ENCODE measurements around the gene TCF15. TPM values are rescaled to one million over a fixed set of nuclear protein-coding genes. Genes with fewer than 3 reads are reported as not detected.

The TCF15 gene
- total and polyA plus RNA-seq, 2 of the 13 experiments (the other 11 are each of a cell fraction or from before 2014, with no cell fraction given), result not detected

DNA sequence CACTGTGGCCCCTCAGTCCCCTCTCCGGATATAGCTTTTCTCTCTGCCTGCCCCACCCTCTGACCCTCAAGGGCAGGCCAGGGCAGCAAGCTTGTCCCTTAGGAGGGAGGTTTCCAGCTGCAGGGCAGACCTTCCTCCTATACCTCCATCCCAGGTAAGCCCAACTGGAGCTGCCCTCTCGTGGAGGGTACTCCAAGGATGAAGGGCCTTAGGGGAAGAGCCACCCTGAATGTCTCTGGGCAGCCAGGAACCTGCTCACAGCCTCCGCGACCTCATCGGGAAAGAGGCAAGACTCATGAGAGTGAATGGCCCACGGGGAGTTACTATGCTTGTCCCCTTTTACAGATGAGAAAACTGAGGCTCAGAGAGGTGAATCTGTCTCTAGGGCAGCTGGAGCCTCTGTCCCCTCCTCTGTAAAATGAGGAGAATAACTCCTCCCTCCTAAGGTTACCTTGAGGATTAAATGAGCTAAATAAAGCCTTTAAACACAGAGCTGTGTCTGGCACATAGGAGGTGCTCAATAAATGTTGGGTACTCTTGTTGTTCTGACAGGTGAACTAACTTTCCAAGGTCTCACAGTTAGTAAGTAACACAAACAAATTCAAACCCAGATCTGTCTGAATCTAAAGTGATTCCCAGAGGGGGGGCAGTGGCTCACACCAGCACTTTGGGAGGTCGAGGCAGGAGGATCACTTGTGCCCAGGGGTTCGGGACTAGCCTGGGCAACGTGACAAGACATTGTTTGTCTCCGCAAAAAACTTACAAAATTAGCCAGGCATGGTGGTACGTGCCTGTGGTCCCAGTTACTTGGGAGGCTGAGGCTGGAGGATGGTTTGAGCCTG lies 30.8 kb upstream of the TCF15 start (continued):
- TF ChIP-seq CBX2 (IDR thresholded peaks at IDR 0.05; ENCODE audit: low read depth, low read length) (no peak), CBX2 (CRISPR knock-in tag; IDR thresholded peaks at IDR 0.05; ENCODE audit: low read depth) (0 out of 2 replicates have a peak, but pooled peaks have one; percentile 18), RFX1 (IDR thresholded peaks at IDR 0.05) (0 out of 2 replicates have a peak, but pooled peaks have one; percentile 6), ZNF572 (CRISPR knock-in tag; IDR thresholded peaks at IDR 0.05) (0 out of 2 replicates have a peak, but pooled peaks have one; percentile 51), ATAD3A (CRISPR knock-in tag; IDR thresholded peaks at IDR 0.05) (0 out of 2 replicates have a peak, but pooled peaks have one; percentile 37), KDM1A (CRISPR knock-in tag; IDR thresholded peaks at IDR 0.05) (peak; percentile 57; the same call in 1 of the 2 replicates), CHD4 (IDR thresholded peaks at IDR 0.05; ENCODE audit: borderline replicate concordance, low read length) (peak; percentile 68; the same call in 1 of the 2 replicates), ARHGAP35 (CRISPR knock-in tag; IDR thresholded peaks at IDR 0.05; ENCODE audit: borderline replicate concordance) (0 out of 2 replicates have a peak, but pooled peaks have one; percentile 7), NRL (CRISPR knock-in tag; IDR thresholded peaks at IDR 0.05; ENCODE audit: borderline replicate concordance) (peak; percentile 51; the same call in 1 of the 2 replicates), SNAPC2 (CRISPR knock-in tag; IDR thresholded peaks at IDR 0.05) (0 out of 2 replicates have a peak, but pooled peaks have one; percentile 10), ZMYM3 (CRISPR knock-in tag; IDR thresholded peaks at IDR 0.05) (peak; percentile 68), PHF8 (CRISPR knock-in tag; IDR thresholded peaks at IDR 0.05) (peak; percentile 25; the same call in 1 of the 2 replicates), KDM2A (CRISPR knock-in tag; IDR thresholded peaks at IDR 0.05; ENCODE audit: borderline replicate concordance, low read depth) (peak; percentile 11; the same call in 1 of the 2 replicates), FOSL1 (CRISPR knock-in tag; IDR thresholded peaks at IDR 0.05; ENCODE audit: borderline replicate concordance) (no peak), EED (CRISPR knock-in tag; IDR thresholded peaks at IDR 0.05) (0 out of 2 replicates have a peak, but pooled peaks have one; percentile 35), ZNF629 (CRISPR knock-in tag; conservative IDR thresholded peaks at IDR 0.05) (peak; percentile 96), NCOR1 (IDR thresholded peaks at IDR 0.05; ENCODE audit: borderline replicate concordance, low read length) (no peak), HNF4G (IDR thresholded peaks at IDR 0.05; ENCODE audit: borderline replicate concordance, low read depth, low read length) (no peak), HNF4G (CRISPR knock-in tag; IDR thresholded peaks at IDR 0.05; ENCODE audit: borderline replicate concordance, low read depth) (0 out of 2 replicates have a peak, but pooled peaks have one; percentile 2), ZNF891 (CRISPR knock-in tag; IDR thresholded peaks at IDR 0.05) (0 out of 2 replicates have a peak, but pooled peaks have one; percentile 16), ZBTB7A (CRISPR knock-in tag; IDR thresholded peaks at IDR 0.05) (peak; percentile 65; the same call in 1 of the 2 replicates)
- TF ChIP-seq, protein P1, sequence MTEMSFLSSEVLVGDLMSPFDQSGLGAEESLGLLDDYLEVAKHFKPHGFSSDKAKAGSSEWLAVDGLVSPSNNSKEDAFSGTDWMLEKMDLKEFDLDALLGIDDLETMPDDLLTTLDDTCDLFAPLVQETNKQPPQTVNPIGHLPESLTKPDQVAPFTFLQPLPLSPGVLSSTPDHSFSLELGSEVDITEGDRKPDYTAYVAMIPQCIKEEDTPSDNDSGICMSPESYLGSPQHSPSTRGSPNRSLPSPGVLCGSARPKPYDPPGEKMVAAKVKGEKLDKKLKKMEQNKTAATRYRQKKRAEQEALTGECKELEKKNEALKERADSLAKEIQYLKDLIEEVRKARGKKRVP (CRISPR knock-in tag; IDR thresholded peaks at IDR 0.05), result no peak
- TF ChIP-seq, protein P2, sequence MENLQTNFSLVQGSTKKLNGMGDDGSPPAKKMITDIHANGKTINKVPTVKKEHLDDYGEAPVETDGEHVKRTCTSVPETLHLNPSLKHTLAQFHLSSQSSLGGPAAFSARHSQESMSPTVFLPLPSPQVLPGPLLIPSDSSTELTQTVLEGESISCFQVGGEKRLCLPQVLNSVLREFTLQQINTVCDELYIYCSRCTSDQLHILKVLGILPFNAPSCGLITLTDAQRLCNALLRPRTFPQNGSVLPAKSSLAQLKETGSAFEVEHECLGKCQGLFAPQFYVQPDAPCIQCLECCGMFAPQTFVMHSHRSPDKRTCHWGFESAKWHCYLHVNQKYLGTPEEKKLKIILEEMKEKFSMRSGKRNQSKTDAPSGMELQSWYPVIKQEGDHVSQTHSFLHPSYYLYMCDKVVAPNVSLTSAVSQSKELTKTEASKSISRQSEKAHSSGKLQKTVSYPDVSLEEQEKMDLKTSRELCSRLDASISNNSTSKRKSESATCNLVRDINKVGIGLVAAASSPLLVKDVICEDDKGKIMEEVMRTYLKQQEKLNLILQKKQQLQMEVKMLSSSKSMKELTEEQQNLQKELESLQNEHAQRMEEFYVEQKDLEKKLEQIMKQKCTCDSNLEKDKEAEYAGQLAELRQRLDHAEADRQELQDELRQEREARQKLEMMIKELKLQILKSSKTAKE (CRISPR knock-in tag; IDR thresholded peaks at IDR 0.05; ENCODE audit: borderline replicate concordance), result 0 out of 2 replicates have a peak, but pooled peaks have one; percentile 28

Measured in HepG2 (cell line).